SK-N-SH treated with all-trans-retinoic acid at 6 μM for 48 hours (cell line): ENCODE measurements around the gene MALSU1.

ENCODE experiments used
- ATAC-seq: fragments of 200-7000 bp; cut with Tn5 transposase; 3 replicates; pipeline ENCODE4 v1.9.1; 2020; ENCODE audit warnings: mild to moderate bottlenecking, moderate library complexity
- ARNTL ChIP-seq: fragments of 450-650 bp; formaldehyde crosslinking; IDR thresholded peaks from 2 replicates; pipeline ENCODE4 v1.5.0; 2020; ENCODE audit warnings: low read depth, mild to moderate bottlenecking, moderate library complexity, borderline replicate concordance
- BACH2 ChIP-seq: fragments of 250-450 bp; sonication (Bioruptor Pico); IDR thresholded peaks from 2 replicates; pipeline ENCODE4 v1.9.0; 2021; ENCODE audit warnings: mild to moderate bottlenecking, borderline replicate concordance
- CREB5 ChIP-seq: fragments of 250-450 bp; sonication (Bioruptor Pico); IDR thresholded peaks from 2 replicates; pipeline ENCODE4 v1.5.1; 2020; ENCODE audit warnings: low read depth, mild to moderate bottlenecking, moderate library complexity
- CSDC2 ChIP-seq: fragments of 250-450 bp; sonication (Bioruptor Pico); IDR thresholded peaks from 2 replicates; pipeline ENCODE4 v1.5.0; 2020; ENCODE audit warnings: mild to moderate bottlenecking, moderate library complexity
- ESRRG ChIP-seq: fragments of 250-450 bp; sonication (Bioruptor Pico); IDR thresholded peaks from 2 replicates; pipeline ENCODE4 v1.6.1; 2021; ENCODE audit warnings: mild to moderate bottlenecking
- GLIS3 ChIP-seq: fragments of 250-450 bp; sonication (Bioruptor Pico); IDR thresholded peaks from 2 replicates; pipeline ENCODE4 v1.5.0; 2020; ENCODE audit warnings: mild to moderate bottlenecking, moderate library complexity
- ISL1 ChIP-seq: fragments of 250-450 bp; sonication (Bioruptor Pico); IDR thresholded peaks from 2 replicates; pipeline ENCODE4 v2.1.2; 2022; ENCODE audit warnings: mild to moderate bottlenecking, moderate library complexity
- OSR1 ChIP-seq: fragments of 250-450 bp; sonication (Bioruptor Pico); IDR thresholded peaks from 2 replicates; pipeline ENCODE4 v1.8.0; 2022; ENCODE audit warnings: moderate library complexity, mild to moderate bottlenecking, inconsistent platforms
- POU6F1 ChIP-seq: fragments of 250-450 bp; sonication (Bioruptor Pico); IDR thresholded peaks from 2 replicates; pipeline ENCODE4 v1.8.0; 2021; ENCODE audit warnings: low read depth, mild to moderate bottlenecking, moderate library complexity, borderline replicate concordance
- PPARA ChIP-seq: fragments of 250-450 bp; sonication (Bioruptor Pico); IDR thresholded peaks from 2 replicates; pipeline ENCODE4 v1.5.0; 2020; ENCODE audit warnings: mild to moderate bottlenecking, borderline replicate concordance
- RARB ChIP-seq: fragments of 250-450 bp; sonication (Bioruptor Pico); IDR thresholded peaks from 2 replicates; pipeline ENCODE4 v1.8.0; 2021; ENCODE audit warnings: mild to moderate bottlenecking, moderate library complexity
- SNAI2 ChIP-seq: fragments of 250-450 bp; sonication (Bioruptor Pico); IDR thresholded peaks from 2 replicates; pipeline ENCODE4 v1.5.0; 2020; ENCODE audit warnings: mild to moderate bottlenecking, moderate library complexity
- TOX ChIP-seq: fragments of 250-450 bp; sonication (Bioruptor Pico); IDR thresholded peaks from 2 replicates; pipeline ENCODE4 v1.8.0; 2021; ENCODE audit warnings: mild to moderate bottlenecking, moderate library complexity, borderline replicate concordance
- TSHZ2 ChIP-seq: fragments of 250-450 bp; sonication (Bioruptor Pico); IDR thresholded peaks from 2 replicates; pipeline ENCODE4 v1.5.0; 2020; ENCODE audit warnings: mild to moderate bottlenecking, moderate library complexity
- ZC3H10 ChIP-seq: fragments of 250-450 bp; sonication (Bioruptor Pico); IDR thresholded peaks from 2 replicates; pipeline ENCODE4 v1.5.1; 2021; ENCODE audit warnings: mild to moderate bottlenecking, moderate library complexity
- ZFP3 ChIP-seq: fragments of 250-450 bp; sonication (Bioruptor Pico); IDR thresholded peaks from 2 replicates; pipeline ENCODE4 v1.5.0; 2020; ENCODE audit warnings: mild to moderate bottlenecking, moderate library complexity
- ZFP30 ChIP-seq: fragments of 450-650 bp; formaldehyde crosslinking; IDR thresholded peaks from 2 replicates; pipeline ENCODE4 v1.5.0; 2022; ENCODE audit warnings: mild to moderate bottlenecking, moderate library complexity
- ZNF565 ChIP-seq: fragments of 450-650 bp; formaldehyde crosslinking; conservative IDR thresholded peaks from 2 replicates; pipeline ENCODE4 v1.5.0; 2020; ENCODE audit warnings: low read depth, mild to moderate bottlenecking, moderate library complexity
- ZNF70 ChIP-seq: fragments of 450-650 bp; formaldehyde crosslinking; IDR thresholded peaks from 2 replicates; pipeline ENCODE4 v1.5.0; 2020; ENCODE audit warnings: mild to moderate bottlenecking, moderate library complexity
- ZNF8 ChIP-seq: fragments of 450-650 bp; formaldehyde crosslinking; IDR thresholded peaks from 2 replicates; pipeline ENCODE4 v1.5.0; 2020; ENCODE audit warnings: mild to moderate bottlenecking, moderate library complexity
- TF ChIP-seq, protein P1 (sequence below): fragments of 250-450 bp; sonication (Bioruptor Pico); IDR thresholded peaks from 2 replicates; pipeline ENCODE4 v1.5.1; 2021; ENCODE audit warnings: mild to moderate bottlenecking, moderate library complexity
- TF ChIP-seq, protein P2 (sequence below): fragments of 250-450 bp; sonication (Bioruptor Pico); IDR thresholded peaks from 2 replicates; pipeline ENCODE4 v1.8.0; 2020; ENCODE audit warnings: mild to moderate bottlenecking, moderate library complexity, borderline replicate concordance

The MALSU1 gene

DNA sequence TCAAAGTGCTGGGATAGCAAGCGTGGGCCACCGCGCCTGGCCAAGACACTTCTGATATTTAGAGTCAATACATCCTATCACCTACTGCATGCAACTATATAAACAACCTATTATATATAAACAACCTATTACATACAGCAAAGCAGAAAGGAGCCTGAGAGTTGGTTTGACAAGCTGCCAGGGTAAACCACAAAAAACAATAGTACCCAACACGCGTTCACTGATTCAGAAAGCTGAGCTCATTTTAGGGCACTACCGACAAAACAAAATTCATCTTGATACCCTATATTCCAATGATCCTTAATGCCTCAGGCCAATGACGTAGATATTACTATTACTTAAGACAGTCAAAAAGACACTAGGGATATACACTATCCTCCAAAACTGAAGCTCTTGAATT, 16.2 kb downstream of the MALSU1 start:
- ATAC-seq = no peak
- TF ChIP-seq OSR1 (CRISPR knock-in tag) = no peak
- no peak for TF ChIP-seq ARNTL (CRISPR knock-in tag)
- no peak for TF ChIP-seq CSDC2 (CRISPR knock-in tag)
- no peak for TF ChIP-seq ZFP3
- TF ChIP-seq ZNF8 (CRISPR knock-in tag) = no peak
- TF ChIP-seq BACH2 (CRISPR knock-in tag) = no peak
- no peak for TF ChIP-seq ESRRG (CRISPR knock-in tag)
- no peak for TF ChIP-seq PPARA (CRISPR knock-in tag)
- no peak for TF ChIP-seq RARB (CRISPR knock-in tag)
- TF ChIP-seq TSHZ2 (CRISPR knock-in tag) = no peak
- no peak for TF ChIP-seq ISL1
- no peak for TF ChIP-seq ZNF70 (CRISPR knock-in tag)
- TF ChIP-seq ZNF565 (CRISPR knock-in tag) = no peak
- TF ChIP-seq CREB5 = no peak
- TF ChIP-seq, protein P1, sequence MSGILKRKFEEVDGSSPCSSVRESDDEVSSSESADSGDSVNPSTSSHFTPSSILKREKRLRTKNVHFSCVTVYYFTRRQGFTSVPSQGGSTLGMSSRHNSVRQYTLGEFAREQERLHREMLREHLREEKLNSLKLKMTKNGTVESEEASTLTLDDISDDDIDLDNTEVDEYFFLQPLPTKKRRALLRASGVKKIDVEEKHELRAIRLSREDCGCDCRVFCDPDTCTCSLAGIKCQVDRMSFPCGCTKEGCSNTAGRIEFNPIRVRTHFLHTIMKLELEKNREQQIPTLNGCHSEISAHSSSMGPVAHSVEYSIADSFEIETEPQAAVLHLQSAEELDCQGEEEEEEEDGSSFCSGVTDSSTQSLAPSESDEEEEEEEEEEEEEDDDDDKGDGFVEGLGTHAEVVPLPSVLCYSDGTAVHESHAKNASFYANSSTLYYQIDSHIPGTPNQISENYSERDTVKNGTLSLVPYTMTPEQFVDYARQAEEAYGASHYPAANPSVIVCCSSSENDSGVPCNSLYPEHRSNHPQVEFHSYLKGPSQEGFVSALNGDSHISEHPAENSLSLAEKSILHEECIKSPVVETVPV (CRISPR knock-in tag) = no peak
- TF ChIP-seq, protein P2, sequence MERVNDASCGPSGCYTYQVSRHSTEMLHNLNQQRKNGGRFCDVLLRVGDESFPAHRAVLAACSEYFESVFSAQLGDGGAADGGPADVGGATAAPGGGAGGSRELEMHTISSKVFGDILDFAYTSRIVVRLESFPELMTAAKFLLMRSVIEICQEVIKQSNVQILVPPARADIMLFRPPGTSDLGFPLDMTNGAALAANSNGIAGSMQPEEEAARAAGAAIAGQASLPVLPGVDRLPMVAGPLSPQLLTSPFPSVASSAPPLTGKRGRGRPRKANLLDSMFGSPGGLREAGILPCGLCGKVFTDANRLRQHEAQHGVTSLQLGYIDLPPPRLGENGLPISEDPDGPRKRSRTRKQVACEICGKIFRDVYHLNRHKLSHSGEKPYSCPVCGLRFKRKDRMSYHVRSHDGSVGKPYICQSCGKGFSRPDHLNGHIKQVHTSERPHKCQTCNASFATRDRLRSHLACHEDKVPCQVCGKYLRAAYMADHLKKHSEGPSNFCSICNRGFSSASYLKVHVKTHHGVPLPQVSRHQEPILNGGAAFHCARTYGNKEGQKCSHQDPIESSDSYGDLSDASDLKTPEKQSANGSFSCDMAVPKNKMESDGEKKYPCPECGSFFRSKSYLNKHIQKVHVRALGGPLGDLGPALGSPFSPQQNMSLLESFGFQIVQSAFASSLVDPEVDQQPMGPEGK (CRISPR knock-in tag) = no peak
- TF ChIP-seq TOX = no peak
- no peak for TF ChIP-seq POU6F1

GRCh38 chr7:23331132-23331531, 32.0 kb downstream of the MALSU1 start:
- ATAC-seq = no peak
- TF ChIP-seq GLIS3 (CRISPR knock-in tag) (no peak), ZFP3 (no peak), ESRRG (CRISPR knock-in tag) (no peak), SNAI2 (CRISPR knock-in tag) (no peak), PPARA (CRISPR knock-in tag) (no peak), ZFP30 (CRISPR knock-in tag) (no peak), ARNTL (CRISPR knock-in tag) (no peak), ZC3H10 (CRISPR knock-in tag) (no peak), POU6F1 (no peak)
- TF ChIP-seq, protein P1 (CRISPR knock-in tag) = no peak
- TF ChIP-seq, all 23 proteins: peak for 0
